Measurements from ENCODE around the gene CA14. TPM values are rescaled to one million over a fixed set of nuclear protein-coding genes. Genes with fewer than 3 reads are reported as not detected.

Gene CA14
- total and polyA plus RNA-seq, 9 of the 15 experiments (the other 6 are each of a cell fraction or from before 2014, with no cell fraction given) = 0.13 to 0.57 (median 0.26) TPM; not detected in 1

DNA sequence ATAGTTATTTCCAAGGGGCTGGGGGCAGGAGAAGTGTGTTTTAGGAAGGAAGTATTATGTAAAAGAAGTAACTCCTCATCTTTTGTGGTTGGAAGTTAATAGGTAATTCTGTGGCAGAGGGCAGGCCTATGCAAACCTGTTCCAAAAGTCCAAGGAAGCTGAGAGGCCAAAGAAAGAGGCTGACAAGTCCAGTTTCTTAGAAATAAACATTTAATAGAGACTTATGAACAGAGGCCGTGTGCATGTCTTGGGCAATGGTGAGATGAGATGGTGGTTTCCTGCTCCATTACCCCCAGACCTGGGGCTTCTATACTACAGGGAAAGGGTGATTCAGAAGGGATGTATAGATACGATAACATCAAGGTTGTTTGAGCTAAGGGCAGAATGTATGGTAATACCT lies 7.6 kb upstream of the CA14 start:
- peak overlapping the region; percentile 2; the same call in 1 of the 2 replicates for H2AFZ ChIP-seq (ENCODE audit: low read depth, low read length)
- intact Hi-C loops (cut with micrococcal nuclease) = loop anchor here (10.0 kb wide), 1 partner anchor 565 kb away; no protein-coding TSS in a partner anchor
- CTCF ChIA-PET (ENCODE audit: low intra/inter-chr PET ratio) = no interaction called here
- no TSS peak for BruUV-seq (replicated peaks)
- H3K9ac ChIP-seq (ENCODE audit: insufficient read depth in 1 of 2, low read depth in 2 of 2, low read length in 2 of 2) = no peak overlapping the region
- POLR2A ChIA-PET = no interaction called here
- no peaks in the 10 kb centered on the region for H4K20me1 ChIP-seq (replicated peaks; ENCODE audit: control insufficient read depth, insufficient read depth, low read length)
- H3K4me1 ChIP-seq (replicated peaks in 1 of 2; ENCODE audit: control insufficient read depth in 2 of 2, insufficient read depth in 2 of 2, low read length in 2 of 2) = no peaks in the 10 kb centered on the region; a peak in 2 of 5 replicates
- H3K4me2 ChIP-seq (ENCODE audit: insufficient read depth, low read length) = no peak overlapping the region
- 8% methylated on average over 2 of the region's 2 CpGs for WGBS (ENCODE audit: insufficient coverage, low coverage, missing lambda C conversion rate)
- no peaks in the 10 kb centered on the region for H3K79me2 ChIP-seq (ENCODE audit: control insufficient read depth, insufficient read depth, low read length)
- H3K9me3 ChIP-seq (replicated peaks; ENCODE audit: control insufficient read depth, insufficient read depth, low read depth, low read length) = no peaks in the 10 kb centered on the region
- no peaks in the 10 kb centered on the region for H3K9me1 ChIP-seq (ENCODE audit: control insufficient read depth, insufficient read depth, low read length)
- TF ChIP-seq XRCC4 (IDR thresholded peaks at IDR 0.05; ENCODE audit: extremely low read depth, insufficient read depth, insufficient read length) (no peak), KLF16 (IDR thresholded peaks at IDR 0.05) (no peak), ZNF57 (CRISPR knock-in tag; IDR thresholded peaks at IDR 0.05) (no peak), NFE2L1 (tag; IDR thresholded peaks at IDR 0.05; ENCODE audit: borderline replicate concordance, low read depth) (no peak), ZNF146 (CRISPR knock-in tag; IDR thresholded peaks at IDR 0.05; ENCODE audit: unreplicated experiment) (no peak), SAFB (IDR thresholded peaks at IDR 0.05; ENCODE audit: borderline replicate concordance, low read depth, low read length) (no peak), BRD4 (IDR thresholded peaks at IDR 0.05) (no peak), GABPB1 (CRISPR knock-in tag; IDR thresholded peaks at IDR 0.05) (no peak), FOXP1 (CRISPR knock-in tag; IDR thresholded peaks at IDR 0.05) (no peak), ZNF507 (tag; conservative IDR thresholded peaks at IDR 0.05) (no peak), FUS (optimal IDR thresholded peaks at IDR 0.05; ENCODE audit: low read depth, low read length) (no peak), HMG20A (CRISPR knock-in tag; conservative IDR thresholded peaks at IDR 0.05) (no peak), JUN (IDR thresholded peaks at IDR 0.05; ENCODE audit: borderline replicate concordance, low read depth, low read length) (no peak), JUN (CRISPR knock-in tag; IDR thresholded peaks at IDR 0.05; ENCODE audit: borderline replicate concordance) (no peak)
- TF ChIP-seq, protein P1, sequence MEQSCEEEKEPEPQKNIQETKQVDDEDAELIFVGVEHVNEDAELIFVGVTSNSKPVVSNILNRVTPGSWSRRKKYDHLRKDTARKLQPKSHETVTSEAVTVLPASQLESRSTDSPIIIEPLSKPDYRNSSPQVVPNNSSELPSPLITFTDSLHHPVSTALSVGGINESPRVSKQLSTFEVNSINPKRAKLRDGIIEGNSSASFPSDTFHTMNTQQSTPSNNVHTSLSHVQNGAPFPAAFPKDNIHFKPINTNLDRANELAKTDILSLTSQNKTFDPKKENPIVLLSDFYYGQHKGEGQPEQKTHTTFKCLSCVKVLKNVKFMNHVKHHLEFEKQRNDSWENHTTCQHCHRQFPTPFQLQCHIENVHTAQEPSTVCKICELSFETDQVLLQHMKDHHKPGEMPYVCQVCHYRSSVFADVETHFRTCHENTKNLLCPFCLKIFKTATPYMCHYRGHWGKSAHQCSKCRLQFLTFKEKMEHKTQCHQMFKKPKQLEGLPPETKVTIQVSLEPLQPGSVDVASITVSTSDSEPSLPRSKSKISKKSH (CRISPR knock-in tag; IDR thresholded peaks at IDR 0.05) = no peak
- TF ChIP-seq, protein P2, sequence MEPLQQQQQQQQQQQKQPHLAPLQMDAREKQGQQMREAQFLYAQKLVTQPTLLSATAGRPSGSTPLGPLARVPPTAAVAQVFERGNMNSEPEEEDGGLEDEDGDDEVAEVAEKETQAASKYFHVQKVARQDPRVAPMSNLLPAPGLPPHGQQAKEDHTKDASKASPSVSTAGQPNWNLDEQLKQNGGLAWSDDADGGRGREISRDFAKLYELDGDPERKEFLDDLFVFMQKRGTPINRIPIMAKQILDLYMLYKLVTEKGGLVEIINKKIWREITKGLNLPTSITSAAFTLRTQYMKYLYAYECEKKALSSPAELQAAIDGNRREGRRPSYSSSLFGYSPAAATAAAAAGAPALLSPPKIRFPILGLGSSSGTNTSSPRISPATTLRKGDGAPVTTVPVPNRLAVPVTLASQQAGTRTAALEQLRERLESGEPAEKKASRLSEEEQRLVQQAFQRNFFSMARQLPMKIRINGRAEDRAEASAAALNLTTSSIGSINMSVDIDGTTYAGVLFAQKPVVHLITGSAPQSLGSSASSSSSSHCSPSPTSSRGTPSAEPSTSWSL (CRISPR knock-in tag; IDR thresholded peaks at IDR 0.05; ENCODE audit: borderline replicate concordance) = no peak
- TF ChIP-seq, protein P3, sequence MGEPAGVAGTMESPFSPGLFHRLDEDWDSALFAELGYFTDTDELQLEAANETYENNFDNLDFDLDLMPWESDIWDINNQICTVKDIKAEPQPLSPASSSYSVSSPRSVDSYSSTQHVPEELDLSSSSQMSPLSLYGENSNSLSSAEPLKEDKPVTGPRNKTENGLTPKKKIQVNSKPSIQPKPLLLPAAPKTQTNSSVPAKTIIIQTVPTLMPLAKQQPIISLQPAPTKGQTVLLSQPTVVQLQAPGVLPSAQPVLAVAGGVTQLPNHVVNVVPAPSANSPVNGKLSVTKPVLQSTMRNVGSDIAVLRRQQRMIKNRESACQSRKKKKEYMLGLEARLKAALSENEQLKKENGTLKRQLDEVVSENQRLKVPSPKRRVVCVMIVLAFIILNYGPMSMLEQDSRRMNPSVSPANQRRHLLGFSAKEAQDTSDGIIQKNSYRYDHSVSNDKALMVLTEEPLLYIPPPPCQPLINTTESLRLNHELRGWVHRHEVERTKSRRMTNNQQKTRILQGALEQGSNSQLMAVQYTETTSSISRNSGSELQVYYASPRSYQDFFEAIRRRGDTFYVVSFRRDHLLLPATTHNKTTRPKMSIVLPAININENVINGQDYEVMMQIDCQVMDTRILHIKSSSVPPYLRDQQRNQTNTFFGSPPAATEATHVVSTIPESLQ (CRISPR knock-in tag; IDR thresholded peaks at IDR 0.05) = no peak
- no peak overlapping the region for H3K4me3 ChIP-seq
- H3K27me3 ChIP-seq (ENCODE audit: control insufficient read depth in 2 of 2, insufficient read depth in 2 of 2, low read length in 2 of 2) = no peaks in the 10 kb centered on the region
- ATAC-seq = peak; percentile 65
- no peak for DNase-seq (ENCODE audit: extremely low read depth in 1 of 4, low spot score in 3 of 4)
- H3K36me3 ChIP-seq (ENCODE audit: control insufficient read depth, insufficient read depth, low read length) = no peaks in the 10 kb centered on the region
- in situ Hi-C loops (cut with MboI) = no loop called here
- no peak overlapping the region for H3K27ac ChIP-seq (ENCODE audit: extremely low read depth, low read depth, low read length)
- FAIRE-seq = peak; percentile 32

All from K562 (cell line).